ENCODE data around the gene LHX3. TPM values are rescaled to one million over a fixed set of nuclear protein-coding genes. Genes with fewer than 3 reads are reported as not detected.

The LHX3 gene
- polyA plus RNA-seq, 1 donor: not detected

DNA sequence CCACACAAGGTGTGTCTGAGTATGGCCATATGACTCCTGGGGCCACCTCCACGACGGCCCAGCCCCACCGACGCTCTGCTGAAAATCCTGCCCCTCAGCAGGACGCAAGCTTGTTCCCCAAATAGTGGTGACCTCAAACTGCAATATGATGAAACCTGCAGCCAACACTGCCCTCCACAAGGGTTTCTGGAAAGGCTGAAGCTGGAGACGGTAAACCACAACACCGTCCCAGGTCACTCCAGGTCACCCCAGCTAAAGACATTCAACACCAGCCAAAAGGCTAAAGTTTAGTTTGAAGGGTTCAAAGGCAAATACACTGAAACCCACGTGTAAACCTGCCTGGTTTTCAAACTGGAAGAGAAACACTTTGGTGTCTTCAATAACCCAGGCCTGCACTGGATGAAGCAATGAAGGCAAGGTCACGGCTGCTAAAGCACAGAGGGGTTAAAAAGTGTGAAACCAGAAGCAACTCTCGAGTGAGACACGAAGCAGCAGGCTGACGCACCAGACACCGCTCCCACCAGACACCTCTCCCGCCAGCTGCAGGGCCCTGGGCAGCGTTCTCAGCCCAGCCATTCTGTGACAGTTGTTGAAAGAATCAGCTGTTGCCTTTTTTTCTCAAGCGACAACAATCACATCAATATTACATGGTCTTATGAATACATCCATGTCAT, 1.8 kb upstream of the LHX3 start:
- no peak for DNase-seq

DNA sequence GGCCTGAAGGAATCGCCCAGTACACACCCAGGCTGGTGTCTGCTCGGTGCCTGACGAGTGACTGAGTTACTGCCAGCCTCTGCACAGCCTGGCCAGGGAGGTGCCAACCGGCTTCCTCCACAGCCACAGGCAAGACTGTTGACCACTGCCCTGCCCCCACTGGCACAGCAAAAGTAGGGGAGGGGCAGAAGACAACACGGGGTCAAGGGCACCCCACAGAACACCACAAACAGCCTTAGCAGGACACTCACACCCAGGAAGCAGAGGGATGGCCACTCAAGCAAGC, 722 bp upstream of the LHX3 start:
- DNase-seq: no peak

DNA sequence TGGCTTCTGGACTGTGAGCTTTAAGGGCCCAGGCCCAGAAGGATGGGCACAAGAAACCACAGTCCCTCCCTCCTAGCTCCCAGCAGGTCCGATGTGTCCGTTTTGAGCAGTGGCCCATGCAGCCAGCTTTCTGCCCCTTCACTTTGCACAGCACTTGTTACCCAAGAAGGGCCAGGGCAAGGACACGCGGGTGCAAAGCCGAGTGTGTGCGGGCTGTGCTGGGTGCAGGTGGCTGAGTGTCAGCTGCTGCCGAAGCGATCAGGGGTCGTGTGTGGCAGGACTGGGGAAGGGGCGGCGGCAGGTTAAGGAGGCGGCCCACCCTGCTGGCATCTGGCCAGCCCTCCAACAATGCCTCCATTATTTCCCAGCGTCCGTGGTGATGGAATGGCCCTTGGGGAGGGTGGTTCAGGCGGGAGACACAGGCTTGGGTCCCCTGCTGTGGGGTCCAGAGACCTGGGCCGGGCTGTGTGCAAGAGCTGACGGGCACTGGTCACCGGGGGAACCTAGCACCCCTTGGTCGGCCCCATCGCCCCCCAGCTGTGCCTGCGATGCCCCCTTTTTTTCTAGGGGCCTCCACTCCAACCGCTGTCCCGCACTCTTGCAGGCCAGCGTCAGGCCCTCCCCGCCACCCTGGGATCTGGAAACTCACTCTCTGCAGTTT, 653 bp downstream of the LHX3 start:
- no peak for DNase-seq

DNA sequence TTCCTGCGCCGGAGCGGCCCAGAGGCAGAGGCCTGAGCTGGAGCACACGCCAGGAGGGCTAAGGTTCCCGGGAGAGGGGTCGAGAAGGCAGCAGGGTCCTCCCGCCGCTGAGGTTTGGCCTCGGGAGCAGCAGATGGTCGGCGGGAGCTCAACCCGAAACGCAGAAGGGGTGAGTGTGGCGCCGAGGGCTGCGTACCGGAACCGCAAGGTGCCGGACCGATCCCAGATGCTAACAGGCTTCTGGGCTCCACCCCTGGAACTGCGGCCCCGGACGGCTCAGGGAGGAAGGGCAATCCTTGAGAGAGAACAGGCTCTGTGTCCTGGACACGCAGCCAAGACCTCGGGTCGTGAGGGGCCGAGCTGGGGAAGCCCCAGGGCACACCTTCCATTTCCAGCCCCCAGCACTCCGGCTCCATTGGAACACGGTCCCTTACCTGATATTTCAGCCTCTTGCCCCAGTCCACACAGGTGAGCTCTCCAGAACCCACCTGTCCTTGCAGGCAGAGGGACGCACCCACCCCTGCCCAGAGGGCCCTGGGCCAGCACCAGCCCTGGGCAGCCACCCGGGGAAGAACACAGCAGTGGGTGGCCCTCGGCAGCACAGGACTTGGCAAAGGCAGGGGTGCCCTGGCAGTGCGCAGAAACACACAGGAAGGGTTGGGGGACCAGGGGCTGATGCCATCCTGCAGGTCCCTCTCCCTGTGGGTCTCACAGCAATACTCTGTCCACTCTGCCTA, 1.4 kb downstream of the LHX3 start:
- no peak for DNase-seq

DNA sequence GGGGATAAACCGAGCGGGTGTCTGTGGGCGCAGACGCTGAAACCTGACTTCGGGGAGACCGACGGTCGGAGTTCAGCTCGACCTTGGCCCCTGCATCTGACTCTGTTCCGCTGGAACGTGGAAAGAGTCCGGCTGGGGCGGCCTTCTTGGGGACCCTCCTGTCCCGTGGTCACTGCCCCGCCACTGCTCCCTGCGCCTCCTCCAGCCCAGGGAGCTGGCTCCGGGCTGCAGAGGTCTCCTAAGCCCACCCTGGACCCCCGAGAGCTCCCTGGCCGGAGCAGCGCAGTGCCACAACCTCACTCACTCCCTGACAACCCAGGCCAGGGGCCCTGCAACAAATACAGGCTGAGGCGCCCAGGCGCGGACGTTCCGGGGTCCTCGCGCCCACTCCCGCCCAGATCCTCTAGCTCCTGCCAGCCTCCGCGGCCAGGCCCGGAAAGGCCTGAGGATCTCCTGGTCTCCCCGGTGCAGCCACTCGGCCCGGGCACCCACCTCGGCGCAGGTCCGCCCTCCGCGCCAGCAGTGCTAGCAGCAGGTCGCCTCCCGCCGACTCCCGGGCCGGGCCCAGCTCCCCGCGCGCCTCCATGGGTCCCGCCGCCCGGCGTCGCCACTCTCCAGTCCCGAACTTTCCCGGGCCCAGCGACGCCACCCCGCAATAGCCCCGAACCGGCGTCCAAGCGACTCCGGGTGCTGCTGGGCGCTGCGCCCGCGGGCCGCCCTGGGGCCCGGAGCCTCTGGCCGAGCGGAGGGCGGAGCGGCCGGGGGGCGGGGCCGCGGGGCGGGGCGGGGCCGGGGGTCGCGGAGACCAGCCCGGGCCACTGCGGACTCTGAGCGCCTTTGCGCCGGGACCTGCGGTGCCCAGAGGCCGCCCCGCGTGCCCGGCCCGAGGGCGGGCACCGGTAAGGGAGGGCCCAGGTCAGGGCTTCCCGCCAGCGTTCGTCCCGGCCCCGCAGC, 2.2 kb downstream of the LHX3 start:
- DNase-seq: no peak

DNA sequence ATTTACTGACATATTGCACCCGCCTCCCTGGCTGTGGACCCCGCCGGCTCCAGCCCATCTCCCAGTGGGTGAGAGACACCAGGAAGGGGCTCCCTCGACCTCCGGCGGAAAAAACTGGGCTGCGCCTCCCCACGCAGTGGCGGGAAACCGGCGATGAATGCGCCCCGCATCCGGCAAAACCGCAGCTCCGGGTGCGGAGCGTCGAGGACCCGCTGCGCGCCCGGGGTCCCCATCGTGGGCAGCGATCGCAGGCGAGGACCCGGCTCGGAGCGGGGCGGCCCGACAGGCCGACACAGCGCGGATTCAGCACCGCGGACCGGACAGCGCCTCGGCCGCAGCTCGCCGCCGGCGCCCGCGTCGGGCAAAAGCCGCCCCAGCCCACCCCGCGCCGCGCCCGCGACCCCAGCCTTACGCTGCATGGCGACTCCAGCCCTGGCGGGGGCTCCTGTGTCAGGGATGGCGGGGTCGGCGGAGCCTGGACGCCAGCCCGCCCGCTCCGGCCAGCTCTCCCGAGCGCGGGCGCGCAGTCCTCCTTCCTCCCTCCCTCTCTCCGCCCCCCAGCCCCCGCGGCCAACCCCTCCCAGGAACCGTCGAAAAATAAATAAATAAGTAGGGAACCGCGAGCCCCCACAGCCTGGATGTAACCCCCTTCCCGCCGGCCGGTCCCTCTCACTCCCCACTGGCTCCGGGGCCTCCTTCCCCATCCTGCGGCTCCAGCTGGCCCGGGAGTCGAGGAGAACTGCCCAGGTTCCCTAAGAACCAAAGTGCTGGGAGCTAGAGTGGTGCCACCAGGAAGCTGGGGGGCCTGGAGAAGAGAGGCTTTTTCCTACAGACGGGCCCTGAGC, 3.1 kb downstream of the LHX3 start:
- DNase-seq: peak; percentile 56

DNA sequence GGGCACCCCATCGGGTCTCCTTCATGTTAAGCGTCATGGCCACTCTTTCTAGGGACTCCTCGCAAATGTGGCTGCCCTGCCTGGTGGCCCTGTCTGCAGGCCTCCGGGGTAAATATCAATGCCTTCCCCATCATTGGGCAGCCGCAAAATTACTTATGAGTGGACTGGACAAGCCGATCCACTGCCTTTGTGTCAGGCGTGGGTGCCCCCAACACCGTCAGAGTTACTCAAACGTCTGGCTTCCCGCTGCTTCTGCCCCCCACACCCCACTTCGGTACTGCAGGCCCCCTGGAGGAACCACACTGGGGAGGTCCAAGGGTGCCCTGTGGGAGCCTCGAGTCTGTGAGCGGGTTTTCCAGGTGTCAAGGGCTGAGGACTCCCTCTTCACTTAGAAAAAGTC, 3.8 kb downstream of the LHX3 start:
- no peak for DNase-seq

DNA sequence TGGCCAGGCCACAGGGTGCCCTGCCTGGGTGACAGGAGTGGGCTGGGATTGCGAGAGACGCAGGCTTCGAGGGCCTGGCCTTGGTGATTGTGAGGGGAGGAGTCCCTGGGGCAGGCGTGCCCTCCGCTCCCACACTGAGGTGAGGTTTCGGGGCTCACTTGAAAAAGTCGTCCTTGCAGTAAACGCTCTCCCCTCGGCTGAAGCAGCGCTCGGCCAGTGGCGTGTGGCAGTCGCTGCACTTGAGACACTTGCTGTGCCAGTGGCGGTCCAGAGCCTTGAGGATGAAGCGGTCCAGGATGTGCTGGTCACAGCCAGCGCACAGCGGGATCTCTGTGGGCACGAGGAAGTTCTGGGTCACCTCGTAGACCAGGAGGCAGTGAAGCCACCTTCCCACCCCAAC, 4.5 kb downstream of the LHX3 start:
- DNase-seq: no peak

DNA sequence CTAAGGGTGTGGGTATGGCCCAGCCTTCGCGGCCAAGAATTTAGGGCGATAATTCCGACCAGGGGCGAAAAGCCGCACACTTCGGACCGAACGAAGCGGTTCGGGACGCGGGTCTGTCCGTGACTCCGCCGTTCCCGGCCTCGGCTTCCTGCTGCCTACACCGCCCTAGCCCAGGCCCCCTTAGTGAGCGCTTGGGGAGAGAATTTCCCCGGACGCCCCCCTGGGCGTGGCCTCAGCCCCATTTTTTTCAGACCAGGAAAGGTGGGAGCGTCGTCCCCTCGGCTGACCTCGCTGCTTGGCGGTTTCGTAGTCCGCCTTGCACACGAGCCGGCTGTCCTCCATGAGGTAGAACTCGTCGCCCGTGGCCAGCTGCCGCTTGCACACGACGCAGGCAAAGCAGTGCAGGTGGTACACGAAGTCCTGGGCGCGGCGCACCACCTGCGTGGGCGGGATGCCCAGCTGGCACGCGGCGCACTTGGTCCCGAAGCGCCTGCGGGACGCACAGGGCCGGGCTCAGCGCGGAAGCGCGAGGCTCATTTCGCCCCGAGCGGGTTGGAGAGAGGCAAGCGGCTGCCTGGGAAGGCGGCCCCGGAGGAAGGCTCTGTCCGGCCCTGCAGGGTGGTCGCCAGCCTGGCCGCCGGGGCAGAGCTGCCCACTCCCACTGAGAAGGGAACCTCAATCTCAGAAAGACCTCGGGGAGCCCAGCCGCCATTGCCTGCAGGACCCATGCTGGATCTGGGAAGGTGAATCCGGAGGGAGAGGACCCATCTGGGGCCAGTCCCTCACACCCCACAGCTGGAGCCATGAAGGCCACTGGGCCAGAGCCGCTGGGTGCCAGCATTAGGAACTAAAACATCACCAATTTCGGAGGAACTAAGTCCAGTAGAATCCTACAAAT, 5.3 kb downstream of the LHX3 start:
- DNase-seq: no peak

DNA sequence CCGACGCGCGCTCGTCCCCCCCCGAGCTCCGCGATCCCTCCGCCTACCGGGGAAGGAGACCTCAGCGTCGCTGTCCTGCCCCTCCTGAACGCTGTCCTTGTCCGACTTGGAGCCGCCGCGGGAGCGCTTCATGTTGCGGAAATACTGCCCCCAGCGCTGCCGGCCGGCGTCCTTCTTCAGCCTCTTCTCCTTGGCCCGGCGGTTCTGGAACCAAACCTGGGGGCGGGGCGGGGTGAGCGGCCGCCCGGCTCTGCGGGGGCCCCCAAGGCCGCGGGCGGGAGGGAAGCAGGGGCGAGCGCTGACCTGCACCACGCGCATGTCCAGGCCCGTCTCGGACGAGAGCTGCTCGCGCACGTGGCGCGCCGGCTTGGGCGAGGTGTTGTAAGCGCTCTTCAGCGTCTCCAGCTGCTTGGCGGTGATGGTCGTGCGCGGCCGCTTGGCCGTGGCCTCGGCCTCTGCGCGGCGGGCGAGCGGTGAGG, 6.3 kb downstream of the LHX3 start:
- DNase-seq: no peak

DNA sequence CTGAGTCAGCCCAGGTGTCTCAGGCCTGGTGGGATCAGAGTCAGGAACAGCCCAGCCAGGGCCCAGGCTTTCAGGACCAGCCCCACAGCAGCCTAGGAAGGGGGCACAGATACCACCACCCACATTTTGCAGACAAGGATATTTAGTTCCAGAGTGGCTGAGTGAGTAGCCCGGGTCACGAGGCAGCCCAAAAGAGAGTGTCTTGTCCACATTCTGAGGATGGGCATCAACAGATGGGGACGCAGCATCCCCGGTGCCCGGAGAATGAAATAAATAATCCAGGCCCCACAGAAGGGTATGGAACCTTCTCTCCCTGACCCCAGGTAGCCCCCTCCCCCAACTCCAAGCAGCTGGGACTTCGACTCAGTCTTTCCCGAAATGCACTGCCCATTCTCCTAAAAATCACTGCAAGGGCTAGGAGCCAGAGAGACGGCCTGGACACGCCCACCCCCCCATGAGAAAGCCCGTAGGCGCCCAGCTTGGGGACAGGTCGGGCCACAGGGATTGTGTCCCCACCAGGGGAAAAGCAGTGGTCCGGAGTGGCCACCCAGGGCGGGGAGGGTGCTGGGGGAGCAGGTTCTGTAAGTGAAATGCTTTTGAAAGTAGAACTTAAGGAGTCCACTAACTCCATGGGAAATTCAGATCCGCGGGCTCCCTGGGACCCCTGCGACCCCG, 6.9 kb downstream of the LHX3 start:
- no peak for DNase-seq

DNA sequence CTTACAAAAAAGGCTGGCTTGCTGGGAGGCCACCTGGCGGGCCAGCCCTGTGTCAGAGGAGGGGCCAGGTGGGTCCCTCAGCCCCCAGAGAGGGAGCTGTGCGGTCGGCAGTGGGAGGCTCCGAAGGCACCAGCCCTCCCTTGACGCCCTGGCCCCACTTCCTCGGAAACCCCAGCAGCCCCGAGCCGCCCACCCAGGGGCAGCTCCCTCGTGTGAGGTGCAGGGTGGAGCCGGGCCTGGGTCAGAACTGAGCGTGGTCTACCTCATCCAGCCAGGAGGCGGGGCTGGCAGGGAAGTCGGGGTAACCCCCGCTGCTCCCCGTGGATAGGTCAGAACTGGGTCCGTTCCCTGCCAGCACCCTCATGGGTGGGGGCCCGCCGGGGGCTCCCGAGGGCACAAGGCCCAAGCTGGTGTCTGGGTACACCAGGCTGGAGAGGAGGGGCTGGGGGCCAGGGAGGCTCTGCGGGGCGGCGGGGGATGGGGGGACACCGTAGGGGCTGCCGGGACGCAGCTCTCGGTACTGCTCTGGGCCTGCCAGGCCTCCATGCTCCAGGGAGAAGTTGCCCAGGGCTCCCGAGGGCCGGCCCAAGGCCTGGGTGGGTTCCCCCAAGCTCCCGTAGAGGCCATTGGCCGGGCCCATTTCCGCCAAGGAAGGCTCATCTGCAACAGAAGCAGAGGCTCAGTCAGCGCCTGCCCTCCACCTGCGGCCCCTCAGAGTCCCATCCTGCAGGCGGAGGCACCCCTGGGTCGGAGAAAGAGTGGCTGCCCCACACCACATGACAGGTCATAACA, 7.6 kb downstream of the LHX3 start:
- DNase-seq: no peak

DNA sequence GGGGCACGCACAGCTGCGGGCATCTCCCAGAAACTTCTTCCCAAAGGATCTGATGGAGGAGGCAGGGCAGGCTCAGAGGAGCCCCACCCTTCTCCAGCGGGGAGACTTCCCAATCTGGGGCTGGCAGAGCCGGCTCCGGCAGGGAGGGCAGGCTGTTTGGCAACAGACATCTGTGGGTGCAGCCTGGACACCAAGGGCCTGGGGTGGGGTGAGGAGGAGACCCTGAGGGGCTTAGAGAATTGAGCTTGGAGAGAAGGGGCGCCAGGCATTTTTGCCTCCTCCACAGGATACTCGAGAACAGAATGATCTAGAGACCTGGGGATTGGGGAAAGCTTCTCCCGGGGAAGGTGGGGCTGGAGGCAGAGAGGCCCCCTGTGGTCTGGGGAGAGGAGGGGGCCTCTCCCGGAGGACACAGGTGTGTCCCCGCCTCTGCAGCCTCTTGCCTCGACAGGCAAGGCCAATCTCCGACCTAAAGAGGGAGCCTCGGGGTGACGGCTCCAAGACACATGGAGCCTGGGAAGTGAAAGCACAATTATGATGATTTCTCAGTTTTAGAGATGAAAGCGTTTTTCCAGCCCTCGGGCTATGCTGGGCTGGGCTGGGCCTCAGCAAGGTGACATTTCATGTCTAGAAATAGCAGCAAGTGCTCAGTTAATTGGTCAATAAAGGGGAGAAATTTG, 8.4 kb downstream of the LHX3 start:
- no peak for DNase-seq

DNA sequence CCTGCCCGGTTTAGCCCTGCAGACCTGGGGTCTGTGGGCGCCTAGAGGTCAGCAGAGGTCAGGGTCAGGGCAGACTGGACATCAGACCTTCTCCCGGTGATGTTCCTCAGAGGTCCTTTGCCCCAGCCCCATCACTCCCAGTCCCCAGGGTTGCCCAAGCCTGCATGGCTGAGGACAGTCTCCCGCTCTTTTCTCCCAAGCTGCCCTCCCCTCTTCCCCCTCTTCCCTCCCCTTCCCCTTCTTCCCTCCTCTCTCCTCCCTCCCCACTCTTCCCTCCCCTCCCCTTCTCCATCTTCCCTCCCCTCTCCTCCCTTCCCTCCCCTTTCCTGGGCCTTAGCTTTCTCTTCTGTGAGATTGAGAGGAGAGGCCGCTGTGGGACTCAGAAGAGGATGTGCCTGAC, 10.4 kb downstream of the LHX3 start:
- DNase-seq: no peak

DNA sequence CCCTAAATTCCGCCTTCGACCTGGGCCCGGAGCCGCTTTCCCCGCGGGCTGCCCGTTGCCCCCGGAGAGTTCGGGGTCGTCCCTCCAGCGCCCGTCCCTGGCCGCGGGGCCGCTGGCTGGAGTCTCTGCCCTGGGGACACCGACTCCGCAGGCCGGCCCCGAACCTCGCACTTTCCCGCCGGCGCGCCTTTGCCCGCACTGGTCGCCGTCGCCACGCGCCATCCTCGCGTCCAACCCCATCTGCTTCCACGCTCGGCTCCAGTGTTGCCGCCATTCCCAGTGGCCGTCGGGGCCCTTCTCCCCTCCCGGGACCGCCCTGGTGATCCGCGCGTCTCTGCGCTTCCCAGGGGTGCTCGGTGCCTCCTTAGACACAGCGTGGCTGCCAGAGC, 11.0 kb downstream of the LHX3 start:
- DNase-seq: no peak

DNA sequence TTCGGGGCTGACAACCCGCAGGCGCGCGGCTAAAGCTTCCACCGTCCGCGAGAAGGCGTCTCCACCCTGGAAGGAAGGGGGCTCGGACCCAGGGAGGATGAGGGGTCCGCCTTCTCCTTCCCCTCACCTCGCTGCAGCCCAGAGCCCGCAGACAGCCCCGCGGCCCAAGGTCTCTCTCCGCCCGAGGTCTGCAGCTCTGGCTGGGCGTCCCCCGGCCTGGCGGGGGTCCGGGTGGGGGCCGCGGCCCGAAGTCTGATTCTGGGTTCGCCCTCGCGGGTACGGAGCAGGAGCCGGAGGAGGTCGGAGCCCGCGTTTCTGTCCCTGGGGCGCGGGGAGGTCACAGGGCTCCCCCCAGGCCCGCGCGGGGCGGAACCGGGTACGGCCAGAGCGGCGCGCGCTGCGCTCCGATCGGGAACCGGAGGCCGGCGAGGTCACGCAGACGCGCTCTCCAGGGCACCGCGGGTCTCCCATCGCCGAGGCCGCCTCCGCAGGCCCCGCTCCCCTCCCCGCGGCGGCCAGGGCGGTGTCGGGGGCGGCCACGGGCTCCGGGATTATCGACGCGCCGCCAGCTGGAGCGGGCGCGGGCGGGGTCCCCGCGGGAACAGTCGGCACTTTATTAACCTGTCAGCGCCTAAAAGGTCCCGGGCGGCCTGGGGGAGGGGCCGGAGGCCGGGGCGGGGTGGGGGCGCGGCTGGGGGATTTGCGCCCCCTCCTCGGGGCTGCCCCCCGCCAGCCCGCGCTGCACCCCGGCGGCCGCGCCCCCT, 11.6 kb downstream of the LHX3 start:
- no peak for DNase-seq

DNA sequence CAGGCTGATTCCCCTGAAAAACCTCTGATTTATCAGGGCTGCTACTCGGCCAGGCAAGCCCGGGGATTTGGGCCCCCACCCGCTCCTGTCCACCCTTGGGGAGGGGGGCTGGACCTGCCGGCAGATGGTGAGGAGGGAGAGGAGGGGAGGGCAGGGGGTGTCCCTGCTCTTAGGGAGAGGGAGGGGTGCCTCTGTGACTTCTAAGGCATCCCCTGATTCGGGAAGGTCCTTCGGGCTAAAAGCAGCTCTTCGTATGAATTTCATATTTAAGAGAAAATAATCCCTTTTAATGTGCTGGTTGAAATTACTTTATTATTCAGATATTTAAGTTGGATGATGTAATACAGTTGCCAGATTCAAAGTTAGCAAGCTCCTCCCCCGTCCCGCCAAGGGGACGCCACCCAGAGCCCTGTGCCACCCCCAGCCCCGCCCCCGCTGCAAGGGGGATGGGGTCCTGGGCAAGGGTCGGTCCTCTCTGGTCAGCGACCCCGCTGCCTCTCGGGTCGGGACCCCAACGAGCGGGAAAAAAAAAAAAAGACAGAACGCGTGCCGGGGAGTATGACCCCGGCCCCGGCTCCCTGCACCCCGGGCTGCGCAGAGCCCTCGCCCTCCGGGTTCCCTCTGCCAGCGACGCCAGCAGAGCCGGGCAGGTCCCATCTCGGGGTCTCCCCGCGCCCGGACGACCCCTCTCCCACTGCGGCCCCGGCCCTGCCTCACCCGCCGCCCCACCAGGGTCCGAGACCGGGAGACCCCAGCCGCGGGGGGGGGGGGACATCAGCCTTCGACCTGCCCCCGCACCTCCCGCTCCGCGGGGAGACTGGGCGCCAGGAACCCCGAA, 12.4 kb downstream of the LHX3 start:
- no peak for DNase-seq
